Common myeloid progenitor, CD34-positive (primary cell): ENCODE data around the gene SOWAHA.

Source experiments
- CTCF ChIA-PET: fragments of 350-600 bp; sonication (Branson Sonifier 250); formaldehyde crosslinking; loops from one replicate; lab custom pipeline; 2021; ENCODE audit warnings: antibody characterized with exemption; lab: Charles Lee
- POLR2A ChIA-PET: fragments of 350-600 bp; sonication (Branson Sonifier 250); formaldehyde crosslinking; loops from one replicate; lab custom pipeline; 2021; ENCODE audit warnings: antibody characterized with exemption; lab: Charles Lee
- DNase-seq, 3 donors: peaks; one replicate each; pipeline versions ENCODE4 v3.0.0 to v3.0.0-alpha.2; 2013
- H3K27ac ChIP-seq, 2 experiments: 1 replicate in 1 of 2; 2 replicates in 1 of 2; pipeline ENCODE4 v1.7.0; 2013; ENCODE audit warnings: inconsistent platforms in 2 of 2, low read length in 2 of 2, mild to moderate bottlenecking in 2 of 2, low read depth in 1 of 2, moderate library complexity in 1 of 2; ENCODE audit not compliant: severe bottlenecking in 2 of 2, insufficient read depth in 1 of 2, poor library complexity in 1 of 2
- H3K27me3 ChIP-seq, 5 experiments: replicated peaks in 2 of 5; 1 replicate in 3 of 5; 2 replicates in 2 of 5; pipeline versions ENCODE4 v1.6.1 to v1.7.0; 2013; ENCODE audit warnings: low read length in 4 of 5, mild to moderate bottlenecking in 2 of 5, moderate library complexity in 2 of 5, inconsistent platforms in 1 of 5; ENCODE audit not compliant: insufficient read depth in 5 of 5, control insufficient read depth in 4 of 5
- H3K36me3 ChIP-seq, 4 experiments: 1 replicate in 2 of 4; 2 replicates in 2 of 4; pipeline versions ENCODE4 v1.6.1 to v1.7.0; 2013; ENCODE audit warnings: low read length in 3 of 4, control low read depth in 1 of 4, mild to moderate bottlenecking in 1 of 4; ENCODE audit not compliant: control insufficient read depth in 4 of 4, insufficient read depth in 4 of 4
- H3K4me1 ChIP-seq, 4 experiments: 1 replicate in 3 of 4; 2 replicates in 1 of 4; pipeline versions ENCODE4 v1.6.1 to v1.7.1; 2013; ENCODE audit warnings: low read length in 3 of 4, mild to moderate bottlenecking in 3 of 4, control low read depth in 1 of 4, inconsistent platforms in 1 of 4, moderate library complexity in 1 of 4; ENCODE audit not compliant: control insufficient read depth in 4 of 4, insufficient read depth in 4 of 4; ENCODE audit errors: control extremely low read depth in 1 of 4
- H3K4me3 ChIP-seq, 7 experiments: 1 replicate in 4 of 7; 2 replicates in 3 of 7; pipeline versions ENCODE4 v1.5.1 to v1.7.0; 2013; ENCODE audit warnings: mild to moderate bottlenecking in 7 of 7, low read length in 6 of 7, moderate library complexity in 6 of 7, inconsistent platforms in 2 of 7, low read depth in 2 of 7, control low read depth in 1 of 7; ENCODE audit not compliant: insufficient read depth in 4 of 7, control insufficient read depth in 1 of 7; ENCODE audit errors: extremely low read depth in 1 of 7
- H3K9me3 ChIP-seq, 5 experiments: 1 replicate in 4 of 5; 2 replicates in 1 of 5; pipeline versions ENCODE4 v1.6.1 to v1.7.1; 2013; ENCODE audit warnings: low read length in 4 of 5, mild to moderate bottlenecking in 2 of 5, inconsistent platforms in 1 of 5, low read depth in 1 of 5, moderate library complexity in 1 of 5; ENCODE audit not compliant: control insufficient read depth in 4 of 5, insufficient read depth in 2 of 5; ENCODE audit errors: control extremely low read depth in 1 of 5
- WGBS: methylation state at CpG from one replicate; pipeline ENCODE4 v1.1.5; 2013; ENCODE audit not compliant: insufficient coverage; 5-methylcytosine and 5-hydroxymethylcytosine counted together

The SOWAHA gene

GRCh38 chr5:132782101-132782500, 31.0 kb upstream of the SOWAHA start:
- WGBS, result 88% methylated on average over 1 of the region's 4 CpGs
- Histone ChIP-seq H3K4me1 (peaks cover 3 to 18% (median 10%) of the 10 kb centered on the region in 4 experiments), H3K9me3 (no peaks in the 10 kb centered on the region), H3K27me3 (peaks cover 3 to 36% (median 34%) of the 10 kb centered on the region in 5 experiments), H3K27ac (no peak overlapping the region), H3K4me3 (peak overlapping the region in 2 of 7 experiments; percentile 19 to 25), H3K36me3 (no peaks in the 10 kb centered on the region)
- POLR2A ChIA-PET, result interaction anchor here (1.1 kb wide), 1 partner anchor 25 kb away, joined by 5 read pairs; no protein-coding TSS in a partner anchor
- DNase-seq, result peak; percentile 50 to 78 (median 66)
- CTCF ChIA-PET, result interaction anchor here (0.6 to 1.3 kb wide), 5 partner anchors 10 to 100 kb away, joined by 3 to 4 read pairs (median 3); no protein-coding TSS in a partner anchor

GRCh38 chr5:132785365-132785764, 27.7 kb upstream of the SOWAHA start:
- no peak overlapping the region for H3K27ac ChIP-seq
- no peaks in the 10 kb centered on the region for H3K36me3 ChIP-seq
- peaks cover 0 to 20% (median 6%) of the 10 kb centered on the region in 5 experiments for H3K27me3 ChIP-seq
- DNase-seq, result no peak
- ChIA-PET CTCF (interaction anchor here (0.6 to 1.9 kb wide), 2 partner anchors 12 to 94 kb away, joined by 4 read pairs; no protein-coding TSS in a partner anchor), POLR2A (no interaction called here)
- H3K4me1 ChIP-seq, result peaks cover 0 to 12% (median 5%) of the 10 kb centered on the region in 4 experiments
- 0% methylated on average over 1 of the region's 5 CpGs for WGBS
- no peaks in the 10 kb centered on the region for H3K9me3 ChIP-seq
- no peak overlapping the region for H3K4me3 ChIP-seq

- POLR2A ChIA-PET, result no interaction called here
- CTCF ChIA-PET, result interaction anchor here (1.1 to 1.9 kb wide), 3 partner anchors 12 to 35 kb away, joined by 3 to 4 read pairs (median 3); no protein-coding TSS in a partner anchor
- no CpG with 5 or more reads among the region's 4 CpGs for WGBS
- Histone ChIP-seq H3K9me3 (no peaks in the 10 kb centered on the region), H3K27me3 (peaks cover 0 to 20% (median 6%) of the 10 kb centered on the region in 5 experiments), H3K4me1 (peaks cover 0 to 8% (median 5%) of the 10 kb centered on the region in 4 experiments), H3K4me3 (no peak overlapping the region), H3K36me3 (no peaks in the 10 kb centered on the region), H3K27ac (no peak overlapping the region)
- DNase-seq, result no peak
Measured at GRCh38 chr5:132785864-132786263, 27.2 kb upstream of the SOWAHA start.

GRCh38 chr5:132787076-132787475, 26.0 kb upstream of the SOWAHA start:
- peaks cover 0 to 5% (median 2%) of the 10 kb centered on the region in 4 experiments for H3K4me1 ChIP-seq
- no peaks in the 10 kb centered on the region for H3K36me3 ChIP-seq
- POLR2A ChIA-PET, result no interaction called here
- H3K9me3 ChIP-seq, result no peaks in the 10 kb centered on the region
- 100% methylated on average over 1 of the region's 1 CpG for WGBS
- H3K27ac ChIP-seq, result no peak overlapping the region
- no peak overlapping the region for H3K4me3 ChIP-seq
- CTCF ChIA-PET, result interaction anchor here (0.7 to 1.9 kb wide), 2 partner anchors 14 to 20 kb away, joined by 3 to 6 read pairs; no protein-coding TSS in a partner anchor
- peaks cover 0 to 17% (median 0%) of the 10 kb centered on the region in 5 experiments for H3K27me3 ChIP-seq
- no peak for DNase-seq

- no CpG with 5 or more reads among the region's 1 CpG for WGBS
- Histone ChIP-seq H3K4me3 (no peak overlapping the region), H3K27ac (peak overlapping the region in 1 of 2 experiments; percentile 54), H3K4me1 (no peaks in the 10 kb centered on the region), H3K27me3 (peaks cover 0 to 15% (median 2%) of the 10 kb centered on the region in 5 experiments), H3K9me3 (no peaks in the 10 kb centered on the region), H3K36me3 (no peaks in the 10 kb centered on the region)
- CTCF ChIA-PET, result interaction anchor here (0.7 to 1.9 kb wide), 2 partner anchors 19 to 38 kb away, joined by 3 to 6 read pairs; no protein-coding TSS in a partner anchor
- POLR2A ChIA-PET, result no interaction called here
- DNase-seq, result no peak
Measured at GRCh38 chr5:132788508-132788907, 24.6 kb upstream of the SOWAHA start.

GRCh38 chr5:132788990-132789886, 23.9 kb upstream of the SOWAHA start:
- no peaks in the 10 kb centered on the region for H3K4me1 ChIP-seq
- H3K9me3 ChIP-seq, result no peaks in the 10 kb centered on the region
- H3K4me3 ChIP-seq, result no peak overlapping the region
- WGBS, result 97% methylated on average over 7 of the region's 8 CpGs
- ChIA-PET POLR2A (no interaction called here), CTCF (interaction anchor here (1.0 kb wide), 1 partner anchor 9 kb away, joined by 5 read pairs; no protein-coding TSS in a partner anchor)
- no peak for DNase-seq
- no peak overlapping the region for H3K27ac ChIP-seq
- peaks cover 0 to 14% (median 2%) of the 10 kb centered on the region in 5 experiments for H3K27me3 ChIP-seq
- H3K36me3 ChIP-seq, result no peaks in the 10 kb centered on the region
